Nephron progenitor cell (in vitro differentiated cells): ENCODE measurements around the gene TMCO4.

Source experiments
- DNase-seq: peaks from one replicate; pipeline ENCODE4 v3.0.0; 2021
- H3K27ac Mint-ChIP-seq: 2 replicates; pipeline ENCODE4 v1.8.0; 2021; ENCODE audit warnings: mild to moderate bottlenecking, moderate library complexity, mixed read lengths
- H3K27me3 Mint-ChIP-seq: 2 replicates; pipeline ENCODE4 v1.8.0; 2021; ENCODE audit warnings: mild to moderate bottlenecking, low read depth, mixed read lengths; ENCODE audit not compliant: poor library complexity
- H3K36me3 Mint-ChIP-seq: 2 replicates; pipeline ENCODE4 v1.8.0; 2021; ENCODE audit warnings: low read depth, mixed read lengths
- H3K4me1 Mint-ChIP-seq: 2 replicates; pipeline ENCODE4 v1.8.0; 2021; ENCODE audit warnings: mixed read lengths
- H3K4me3 Mint-ChIP-seq: 2 replicates; pipeline ENCODE4 v1.8.0; 2021; ENCODE audit warnings: mild to moderate bottlenecking, moderate library complexity, mixed read lengths
- H3K9me3 Mint-ChIP-seq: 2 replicates; pipeline ENCODE4 v1.8.0; 2021; ENCODE audit warnings: mild to moderate bottlenecking, moderate library complexity, mixed read lengths
- CTCF ChIP-seq: fragments of 200-600 bp; sonication (generic); IDR thresholded peaks from 2 replicates; pipeline ENCODE4 v1.5.0; 2021; ENCODE audit warnings: antibody characterized with exemption

Gene TMCO4

DNA sequence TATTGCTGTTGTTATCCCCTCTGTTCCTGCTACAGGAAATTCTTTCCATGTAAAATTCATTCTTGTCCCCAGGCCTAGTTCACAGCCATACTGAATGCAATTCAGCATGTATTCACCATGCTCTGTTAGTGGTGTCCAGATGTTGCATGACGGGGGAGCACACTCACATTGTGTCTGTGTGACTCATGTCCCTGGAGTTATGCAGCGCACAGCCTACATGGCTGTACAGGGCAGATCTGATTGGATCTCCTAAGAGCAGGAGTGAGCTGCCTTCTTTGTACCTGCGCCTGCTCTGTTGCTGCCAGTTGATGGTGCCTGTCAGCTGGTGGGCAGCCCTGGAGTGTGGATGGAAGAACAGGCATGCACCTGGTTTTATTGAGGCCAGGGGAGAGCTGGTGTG, 117.5 kb downstream of the TMCO4 start:
- Mint-ChIP-seq H3K36me3 (no peaks in the 10 kb centered on the region), H3K4me3 (no peak overlapping the region), H3K27ac (no peak overlapping the region), H3K4me1 (no peaks in the 10 kb centered on the region), H3K27me3 (peaks cover 24% of the 10 kb centered on the region), H3K9me3 (no peaks in the 10 kb centered on the region)
- TF ChIP-seq CTCF: no peak
- no peak for DNase-seq

- no peak for TF ChIP-seq CTCF
- Mint-ChIP-seq H3K27ac (no peak overlapping the region), H3K36me3 (no peaks in the 10 kb centered on the region), H3K9me3 (no peaks in the 10 kb centered on the region), H3K4me1 (no peaks in the 10 kb centered on the region), H3K4me3 (no peak overlapping the region), H3K27me3 (peaks cover 36% of the 10 kb centered on the region)
- DNase-seq: no peak
Measured at GRCh38 chr1:19680644-19681043, 119.1 kb downstream of the TMCO4 start.

DNA sequence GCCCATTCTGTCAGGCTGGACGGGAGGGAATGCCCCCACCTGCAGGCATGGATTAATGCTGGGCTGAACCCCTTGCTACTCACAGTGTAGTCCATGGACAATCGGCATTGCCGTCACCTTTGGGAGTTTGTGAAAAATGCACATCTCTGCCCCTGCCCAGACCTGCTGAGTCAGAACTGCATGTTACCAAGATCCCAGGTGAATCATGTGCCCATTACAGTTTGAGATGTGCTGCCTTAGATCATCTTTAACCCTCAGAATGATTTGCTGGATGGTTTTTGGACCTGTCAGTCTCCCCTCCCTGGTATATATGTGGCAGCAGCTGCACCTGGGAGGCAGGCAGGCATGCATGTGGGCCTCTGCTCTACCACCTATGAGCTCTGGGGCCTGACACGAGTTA, 120.0 kb downstream of the TMCO4 start:
- DNase-seq: no peak
- Mint-ChIP-seq H3K4me3 (no peak overlapping the region), H3K9me3 (no peaks in the 10 kb centered on the region), H3K27me3 (peaks cover 40% of the 10 kb centered on the region), H3K27ac (no peak overlapping the region), H3K36me3 (no peaks in the 10 kb centered on the region), H3K4me1 (no peaks in the 10 kb centered on the region)
- TF ChIP-seq CTCF: no peak

DNA sequence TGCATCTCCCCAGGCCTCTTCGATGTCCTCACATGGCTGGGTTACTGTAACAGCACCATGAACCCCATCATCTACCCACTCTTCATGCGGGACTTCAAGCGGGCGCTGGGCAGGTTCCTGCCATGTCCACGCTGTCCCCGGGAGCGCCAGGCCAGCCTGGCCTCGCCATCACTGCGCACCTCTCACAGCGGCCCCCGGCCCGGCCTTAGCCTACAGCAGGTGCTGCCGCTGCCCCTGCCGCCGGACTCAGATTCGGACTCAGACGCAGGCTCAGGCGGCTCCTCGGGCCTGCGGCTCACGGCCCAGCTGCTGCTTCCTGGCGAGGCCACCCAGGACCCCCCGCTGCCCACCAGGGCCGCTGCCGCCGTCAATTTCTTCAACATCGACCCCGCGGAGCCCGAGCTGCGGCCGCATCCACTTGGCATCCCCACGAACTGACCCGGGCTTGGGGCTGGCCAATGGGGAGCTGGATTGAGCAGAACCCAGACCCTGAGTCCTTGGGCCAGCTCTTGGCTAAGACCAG, 120.7 kb downstream of the TMCO4 start:
- Mint-ChIP-seq H3K9me3 (no peaks in the 10 kb centered on the region), H3K27ac (no peak overlapping the region), H3K4me1 (no peaks in the 10 kb centered on the region), H3K27me3 (peaks cover 46% of the 10 kb centered on the region), H3K36me3 (no peaks in the 10 kb centered on the region), H3K4me3 (no peak overlapping the region)
- DNase-seq: no peak
- TF ChIP-seq CTCF: no peak

DNA sequence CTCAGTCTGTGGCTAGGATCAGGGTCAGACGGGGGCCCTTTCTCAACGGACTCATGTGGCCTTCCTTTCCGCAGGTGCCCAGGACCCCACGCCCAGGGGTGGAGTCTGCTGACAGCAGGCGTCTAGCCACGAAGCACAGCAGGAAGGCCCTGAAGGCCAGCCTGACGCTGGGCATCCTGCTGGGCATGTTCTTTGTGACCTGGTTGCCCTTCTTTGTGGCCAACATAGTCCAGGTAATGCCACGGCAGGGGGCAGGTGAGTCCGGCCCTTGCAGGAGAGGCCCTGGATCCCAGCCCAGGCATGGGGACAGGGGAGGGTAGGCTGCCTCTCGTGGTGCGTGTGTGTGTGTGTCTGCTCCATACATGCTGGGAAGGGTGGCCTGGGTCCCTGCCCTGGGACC, 121.2 kb downstream of the TMCO4 start:
- TF ChIP-seq CTCF: no peak
- DNase-seq: no peak
- no peak overlapping the region for H3K27ac Mint-ChIP-seq
- no peaks in the 10 kb centered on the region for H3K9me3 Mint-ChIP-seq
- H3K4me3 Mint-ChIP-seq: no peak overlapping the region
- no peaks in the 10 kb centered on the region for H3K4me1 Mint-ChIP-seq
- no peaks in the 10 kb centered on the region for H3K36me3 Mint-ChIP-seq
- peaks cover 50% of the 10 kb centered on the region for H3K27me3 Mint-ChIP-seq

DNA sequence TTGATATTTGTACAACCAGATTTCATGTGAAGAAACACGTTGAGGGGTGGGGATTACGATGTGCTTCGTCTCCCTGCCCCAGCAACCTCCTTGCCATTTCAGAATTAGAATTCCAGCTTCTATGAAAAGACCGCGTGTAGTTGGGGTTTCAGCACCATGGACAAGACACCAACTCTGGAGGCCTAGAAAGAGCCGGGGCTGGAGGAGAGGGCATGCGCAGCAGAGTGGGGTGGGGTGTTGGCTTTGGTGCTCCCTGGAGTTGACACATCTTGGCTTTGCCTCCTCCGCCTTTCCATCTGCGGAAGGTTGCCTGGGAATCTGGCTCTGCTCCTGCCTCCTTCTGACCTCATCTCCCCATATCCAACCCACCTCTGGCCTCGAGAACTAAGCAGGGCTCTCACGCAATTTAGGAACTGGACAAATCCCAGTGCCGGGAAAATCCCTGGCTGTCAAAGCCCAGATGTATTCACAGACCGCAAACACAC, 123.2 kb downstream of the TMCO4 start:
- peaks cover 69% of the 10 kb centered on the region for H3K27me3 Mint-ChIP-seq
- TF ChIP-seq CTCF: no peak
- no peaks in the 10 kb centered on the region for H3K9me3 Mint-ChIP-seq
- DNase-seq: peak; percentile 84
- no peak overlapping the region for H3K27ac Mint-ChIP-seq
- H3K4me1 Mint-ChIP-seq: no peaks in the 10 kb centered on the region
- no peak overlapping the region for H3K4me3 Mint-ChIP-seq
- H3K36me3 Mint-ChIP-seq: no peaks in the 10 kb centered on the region
